ENCODE results near the gene ARPC4.
"Not testable (repeated sequence)": the region's sequence is repeated elsewhere in the genome, so short reads cannot be mapped to it uniquely, and the experiment has no call there.

ARPC4 gene

DNA sequence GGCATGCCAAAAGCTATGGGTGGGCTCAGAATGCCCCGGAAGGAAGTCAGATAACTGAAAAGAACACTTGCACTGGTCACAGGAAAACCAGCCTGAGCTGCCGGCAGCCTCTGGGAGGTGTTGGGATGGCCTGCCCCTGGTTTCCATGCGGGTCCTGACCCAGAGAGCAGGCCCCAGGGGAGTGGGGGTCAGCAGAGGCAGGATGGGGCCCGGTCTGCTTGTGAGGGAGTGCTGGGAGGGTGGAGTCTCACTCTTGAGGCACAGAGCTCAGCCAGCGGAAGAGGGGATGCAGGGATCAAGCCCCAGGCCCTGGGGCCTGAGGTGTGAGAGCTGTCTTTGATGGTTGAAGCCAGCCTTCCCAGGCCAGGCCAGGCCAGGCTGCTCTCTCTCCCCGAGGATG lies 53.3 kb downstream of the ARPC4 start:
- TF ChIP-seq, protein P1, sequence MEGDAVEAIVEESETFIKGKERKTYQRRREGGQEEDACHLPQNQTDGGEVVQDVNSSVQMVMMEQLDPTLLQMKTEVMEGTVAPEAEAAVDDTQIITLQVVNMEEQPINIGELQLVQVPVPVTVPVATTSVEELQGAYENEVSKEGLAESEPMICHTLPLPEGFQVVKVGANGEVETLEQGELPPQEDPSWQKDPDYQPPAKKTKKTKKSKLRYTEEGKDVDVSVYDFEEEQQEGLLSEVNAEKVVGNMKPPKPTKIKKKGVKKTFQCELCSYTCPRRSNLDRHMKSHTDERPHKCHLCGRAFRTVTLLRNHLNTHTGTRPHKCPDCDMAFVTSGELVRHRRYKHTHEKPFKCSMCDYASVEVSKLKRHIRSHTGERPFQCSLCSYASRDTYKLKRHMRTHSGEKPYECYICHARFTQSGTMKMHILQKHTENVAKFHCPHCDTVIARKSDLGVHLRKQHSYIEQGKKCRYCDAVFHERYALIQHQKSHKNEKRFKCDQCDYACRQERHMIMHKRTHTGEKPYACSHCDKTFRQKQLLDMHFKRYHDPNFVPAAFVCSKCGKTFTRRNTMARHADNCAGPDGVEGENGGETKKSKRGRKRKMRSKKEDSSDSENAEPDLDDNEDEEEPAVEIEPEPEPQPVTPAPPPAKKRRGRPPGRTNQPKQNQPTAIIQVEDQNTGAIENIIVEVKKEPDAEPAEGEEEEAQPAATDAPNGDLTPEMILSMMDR (IDR thresholded peaks at IDR 0.05), result no peak
- no peak overlapping the region for H3K27ac Mint-ChIP-seq
- no peaks in the 10 kb centered on the region for H3K9me3 Mint-ChIP-seq
- H3K4me1 Mint-ChIP-seq, result peaks cover 24% of the 10 kb centered on the region
- H3K4me3 Mint-ChIP-seq, result no peak overlapping the region
- H3K27me3 Mint-ChIP-seq (ENCODE audit: low read depth, poor library complexity), result peaks cover 17% of the 10 kb centered on the region
- DNase-seq, result peak; percentile 33
- peaks cover 13% of the 10 kb centered on the region for H3K36me3 Mint-ChIP-seq (ENCODE audit: low read depth)

DNA sequence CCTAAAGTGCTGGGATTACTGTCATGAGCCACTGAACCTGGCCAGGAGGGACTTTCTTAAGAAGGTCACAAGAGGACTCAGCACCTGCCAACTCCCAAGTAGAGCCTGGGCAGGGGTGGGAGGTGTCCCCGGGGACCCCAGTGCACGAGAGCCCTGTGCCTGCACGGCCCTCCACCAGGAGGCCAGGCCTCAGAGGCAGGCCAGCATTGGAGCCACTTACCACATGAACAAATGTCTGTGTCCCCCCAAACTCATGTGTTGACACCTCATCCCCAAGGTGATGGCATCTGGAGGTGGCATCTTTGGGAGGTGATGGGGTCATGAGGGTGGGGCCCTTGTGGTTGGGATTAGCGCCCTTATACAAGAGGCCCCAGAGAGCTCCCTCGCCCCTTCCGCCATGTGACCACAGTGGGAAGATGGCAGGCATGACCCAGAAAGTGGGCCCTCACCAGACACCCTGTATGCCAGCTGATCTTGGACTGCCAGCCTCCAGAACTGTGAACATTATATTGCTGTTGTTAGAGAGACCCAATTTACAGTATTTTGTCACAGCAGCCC lies 54.1 kb downstream of the ARPC4 start:
- Mint-ChIP-seq H3K27me3 (ENCODE audit: low read depth, poor library complexity) (peaks cover 20% of the 10 kb centered on the region), H3K36me3 (ENCODE audit: low read depth) (peaks cover 6% of the 10 kb centered on the region), H3K4me1 (peaks cover 23% of the 10 kb centered on the region), H3K27ac (no peak overlapping the region), H3K9me3 (no peaks in the 10 kb centered on the region), H3K4me3 (no peak overlapping the region)
- DNase-seq, result no peak
- TF ChIP-seq, protein P1 (IDR thresholded peaks at IDR 0.05), result no peak

DNA sequence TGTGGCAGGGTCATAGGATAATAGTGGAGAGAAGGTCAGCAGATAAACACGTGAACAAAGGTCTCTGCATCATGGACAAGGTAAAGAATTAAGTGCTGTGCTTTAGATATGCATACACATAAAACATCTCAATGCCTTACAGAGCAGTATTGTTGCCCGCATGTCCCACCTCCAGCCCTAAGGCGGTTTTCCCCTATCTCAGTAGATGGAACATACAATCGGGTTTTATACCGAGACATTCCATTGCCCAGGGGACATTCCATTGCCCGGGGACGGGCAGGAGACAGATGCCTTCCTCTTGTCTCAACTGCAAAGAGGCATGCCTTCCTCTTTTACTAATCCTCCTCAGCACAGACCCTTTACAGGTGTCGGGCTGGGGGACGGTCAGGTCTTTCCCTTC lies 55.0 kb downstream of the ARPC4 start:
- H3K27ac Mint-ChIP-seq; DNase-seq; H3K9me3 Mint-ChIP-seq; H3K36me3 Mint-ChIP-seq (ENCODE audit: low read depth); H3K4me3 Mint-ChIP-seq: not testable (repeated sequence)
- H3K27me3 Mint-ChIP-seq (ENCODE audit: low read depth, poor library complexity), result peaks cover 28% of the 10 kb centered on the region
- peaks cover 14% of the 10 kb centered on the region for H3K4me1 Mint-ChIP-seq

DNA sequence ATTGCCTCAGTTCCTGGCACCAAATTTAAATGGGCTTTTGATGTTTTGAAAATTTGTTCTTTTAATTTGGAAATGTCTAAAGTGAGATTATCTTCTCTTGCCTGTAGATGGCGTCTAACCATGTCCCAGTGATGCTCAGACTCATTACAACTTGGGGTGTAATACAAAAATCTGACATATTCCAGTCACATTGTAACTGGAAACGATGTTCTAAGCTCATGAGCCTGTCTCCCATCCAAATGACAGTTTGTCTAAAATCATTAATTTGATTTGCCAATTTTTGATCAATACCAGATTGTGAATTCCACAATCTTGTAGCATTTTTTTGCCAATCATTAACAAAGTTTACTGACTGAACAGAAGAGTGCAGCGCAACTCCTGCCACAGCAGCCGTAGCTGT lies 56.0 kb downstream of the ARPC4 start:
- not testable (repeated sequence) for H3K4me3 Mint-ChIP-seq; DNase-seq; H3K9me3 Mint-ChIP-seq; H3K36me3 Mint-ChIP-seq (ENCODE audit: low read depth); H3K27ac Mint-ChIP-seq
- Mint-ChIP-seq H3K27me3 (ENCODE audit: low read depth, poor library complexity) (peaks cover 35% of the 10 kb centered on the region), H3K4me1 (peaks cover 14% of the 10 kb centered on the region)
- TF ChIP-seq, protein P1 (IDR thresholded peaks at IDR 0.05), result peak; percentile 57

DNA sequence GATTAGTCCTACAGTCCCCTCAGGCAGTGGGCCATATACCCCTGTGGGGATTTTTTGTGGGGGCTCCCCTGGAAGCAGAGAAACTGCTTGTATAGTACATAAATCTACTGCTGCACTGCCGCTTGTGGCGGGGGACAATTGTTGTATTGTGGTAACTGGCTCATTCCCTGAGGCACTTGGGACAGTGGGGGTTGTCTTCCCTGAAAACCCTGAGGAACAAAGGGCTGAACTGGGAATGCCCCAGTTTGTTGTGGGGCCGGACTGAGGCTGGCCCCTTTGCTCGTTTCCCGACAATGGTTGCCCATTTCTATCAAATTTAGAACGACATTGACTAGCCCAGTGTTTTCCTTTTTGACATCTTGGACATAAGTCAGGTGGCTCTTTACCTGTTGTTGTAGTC lies 58.5 kb downstream of the ARPC4 start:
- H3K4me1 Mint-ChIP-seq, result peaks cover 20% of the 10 kb centered on the region
- not testable (repeated sequence) for DNase-seq; H3K36me3 Mint-ChIP-seq (ENCODE audit: low read depth); H3K27ac Mint-ChIP-seq; H3K4me3 Mint-ChIP-seq; H3K9me3 Mint-ChIP-seq
- peaks cover 35% of the 10 kb centered on the region for H3K27me3 Mint-ChIP-seq (ENCODE audit: low read depth, poor library complexity)

DNA sequence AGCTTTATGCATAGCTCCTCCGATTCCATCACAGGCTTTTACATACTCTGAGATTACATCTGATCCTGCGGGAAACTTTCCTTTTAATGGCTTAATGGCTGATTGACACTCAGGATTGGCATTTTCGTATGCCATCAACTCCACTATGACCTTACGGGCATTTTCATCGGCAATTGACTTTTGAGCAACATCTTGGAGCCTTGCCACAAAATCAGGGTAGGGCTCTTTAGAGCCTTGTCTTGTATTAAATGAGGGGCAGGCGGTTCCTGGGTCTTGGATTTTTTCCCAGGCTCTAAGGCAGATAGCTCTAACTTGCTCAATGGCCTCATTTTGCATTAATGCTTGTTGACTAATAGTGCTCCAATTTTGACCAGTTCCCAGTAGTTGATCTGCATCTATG lies 59.0 kb downstream of the ARPC4 start:
- not testable (repeated sequence) for DNase-seq; H3K36me3 Mint-ChIP-seq (ENCODE audit: low read depth); H3K9me3 Mint-ChIP-seq; H3K27ac Mint-ChIP-seq; H3K4me3 Mint-ChIP-seq
- Mint-ChIP-seq H3K4me1 (peaks cover 20% of the 10 kb centered on the region), H3K27me3 (ENCODE audit: low read depth, poor library complexity) (peaks cover 32% of the 10 kb centered on the region)

DNA sequence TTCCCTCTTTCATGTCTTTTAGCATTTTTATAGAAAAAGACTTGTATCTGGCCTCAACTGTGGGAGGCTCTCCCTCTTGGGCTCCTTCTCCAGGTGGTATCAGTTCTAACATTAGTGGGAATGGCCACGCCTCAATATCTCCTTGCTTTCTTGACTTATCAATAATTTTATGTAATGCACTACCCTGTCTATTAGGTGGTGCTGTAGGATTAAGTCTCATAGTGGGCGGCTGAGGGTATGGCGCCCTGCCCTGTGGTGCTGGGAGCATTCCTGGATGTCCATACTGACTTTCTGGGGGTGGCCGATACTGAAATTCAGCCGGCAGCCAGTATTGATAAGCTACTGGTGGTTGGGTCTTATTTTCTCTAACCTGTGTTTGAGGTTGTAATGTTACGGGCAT lies 59.6 kb downstream of the ARPC4 start:
- TF ChIP-seq, protein P1 (IDR thresholded peaks at IDR 0.05), result no peak
- H3K4me1 Mint-ChIP-seq, result peaks cover 20% of the 10 kb centered on the region
- DNase-seq, result no peak
- H3K9me3 Mint-ChIP-seq, result no peaks in the 10 kb centered on the region
- no peak overlapping the region for H3K27ac Mint-ChIP-seq
- H3K36me3 Mint-ChIP-seq (ENCODE audit: low read depth), result no peaks in the 10 kb centered on the region
- H3K27me3 Mint-ChIP-seq (ENCODE audit: low read depth, poor library complexity), result peaks cover 32% of the 10 kb centered on the region
- no peak overlapping the region for H3K4me3 Mint-ChIP-seq

DNA sequence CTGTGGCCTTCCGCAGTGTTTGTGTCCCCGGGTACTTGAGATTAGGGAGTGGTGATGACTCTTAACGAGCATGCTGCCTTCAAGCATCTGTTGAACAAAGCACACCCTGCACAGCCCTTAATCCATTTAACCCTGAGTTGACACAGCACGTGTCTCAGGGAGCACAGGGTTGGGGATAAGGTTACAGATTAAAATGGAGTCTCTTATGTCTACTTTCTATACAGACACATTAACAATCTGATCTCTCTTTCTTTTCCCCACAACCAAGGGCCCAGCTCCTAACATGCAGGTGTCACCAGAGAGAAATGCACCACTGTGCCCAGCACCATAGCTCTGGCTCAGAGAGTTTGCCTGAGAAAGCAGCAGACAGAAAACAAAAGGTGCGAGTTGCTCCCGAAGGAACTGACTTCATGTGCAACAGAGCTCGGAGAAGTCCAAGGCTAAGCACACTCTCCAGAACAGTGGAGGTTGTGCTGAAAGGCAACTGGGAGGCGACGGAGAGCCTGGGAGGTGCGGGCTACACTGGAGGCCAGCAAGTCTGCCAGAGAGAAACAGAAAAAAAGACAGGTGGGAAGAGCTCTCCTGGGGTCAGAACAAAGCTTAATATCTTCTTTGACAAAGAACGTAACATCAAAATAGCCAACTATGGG lies 61.5 kb downstream of the ARPC4 start:
- H3K4me1 Mint-ChIP-seq, result peaks cover 21% of the 10 kb centered on the region
- H3K27ac Mint-ChIP-seq, result peak overlapping the region; percentile 85
- H3K36me3 Mint-ChIP-seq (ENCODE audit: low read depth); H3K4me3 Mint-ChIP-seq; DNase-seq; H3K9me3 Mint-ChIP-seq: not testable (repeated sequence)
- H3K27me3 Mint-ChIP-seq (ENCODE audit: low read depth, poor library complexity), result peaks cover 27% of the 10 kb centered on the region

Measured in nephron progenitor cell (in vitro differentiated cells).